ENCODE measurements around the gene MT1G.
"Not testable (repeated sequence)": the region's sequence is repeated elsewhere in the genome, so short reads cannot be mapped to it uniquely, and the experiment has no call there.

The MT1G gene

DNA sequence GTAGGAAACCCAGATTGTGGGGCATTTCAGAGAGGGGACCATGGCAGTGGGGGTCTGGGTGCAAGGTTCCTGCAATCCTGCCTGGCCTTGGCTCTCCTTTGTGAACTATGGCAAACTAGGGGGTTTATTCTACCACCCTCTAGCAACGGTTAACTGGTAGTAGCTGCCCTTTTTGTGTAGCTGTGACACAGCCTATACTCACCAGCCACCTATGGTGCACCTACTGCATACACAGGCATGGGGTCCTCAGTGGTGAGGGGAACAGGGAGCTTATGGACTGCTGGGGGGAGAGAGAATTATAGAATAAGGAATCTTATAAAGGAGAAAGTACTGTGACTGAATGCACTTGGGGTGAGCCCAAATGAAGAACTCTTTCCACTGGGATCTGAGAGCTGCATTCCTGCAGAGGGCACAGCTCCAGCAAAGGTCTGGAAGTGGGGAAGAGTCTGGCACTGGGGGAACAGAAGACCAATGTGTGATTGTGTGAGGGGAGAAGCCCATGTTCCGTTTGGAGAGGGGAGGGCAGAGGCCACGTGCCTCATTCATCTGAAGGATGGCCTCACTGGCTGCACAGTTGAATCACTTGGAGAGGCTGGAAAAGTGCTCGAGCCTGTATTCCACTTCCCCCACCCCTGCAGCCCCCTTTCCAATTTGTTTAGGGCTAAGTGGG lies 16.5 kb upstream of the MT1G start:
- no peak for DNase-seq

- DNase-seq: no peak
These were observed 15.7 kb upstream of the MT1G start for GRCh38 chr16:56683424-56684172.

GRCh38 chr16:56682703-56683397 lies 15.0 kb upstream of the MT1G start:
- DNase-seq: no peak

- peak; percentile 76 for DNase-seq
These were observed 14.3 kb upstream of the MT1G start, which contains the start of gene MT1X for GRCh38 chr16:56681939-56682702. MT1X (plus strand) TSS chr16:56682470; CDS start chr16:56682541, 71 bp downstream.

DNA sequence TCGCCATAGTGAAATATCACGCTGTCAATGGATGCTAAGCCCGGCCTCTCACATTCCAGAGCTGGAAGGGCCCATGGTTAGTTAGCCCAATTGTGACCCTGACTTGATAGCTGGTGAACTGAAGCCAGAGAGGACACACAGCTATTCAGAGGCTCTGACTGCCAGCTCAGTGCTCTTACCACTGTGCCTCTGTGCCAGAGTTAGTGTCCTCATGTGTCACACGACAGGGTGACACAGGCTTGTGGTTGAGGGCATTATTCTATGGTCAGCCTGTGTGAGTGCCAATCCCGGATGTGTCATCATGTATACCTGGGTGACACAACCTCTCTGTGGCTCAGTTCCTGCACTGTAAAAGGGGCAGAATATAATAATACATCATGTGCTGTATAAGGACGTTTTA lies 12.0 kb upstream of the MT1G start:
- no peak for DNase-seq

DNA sequence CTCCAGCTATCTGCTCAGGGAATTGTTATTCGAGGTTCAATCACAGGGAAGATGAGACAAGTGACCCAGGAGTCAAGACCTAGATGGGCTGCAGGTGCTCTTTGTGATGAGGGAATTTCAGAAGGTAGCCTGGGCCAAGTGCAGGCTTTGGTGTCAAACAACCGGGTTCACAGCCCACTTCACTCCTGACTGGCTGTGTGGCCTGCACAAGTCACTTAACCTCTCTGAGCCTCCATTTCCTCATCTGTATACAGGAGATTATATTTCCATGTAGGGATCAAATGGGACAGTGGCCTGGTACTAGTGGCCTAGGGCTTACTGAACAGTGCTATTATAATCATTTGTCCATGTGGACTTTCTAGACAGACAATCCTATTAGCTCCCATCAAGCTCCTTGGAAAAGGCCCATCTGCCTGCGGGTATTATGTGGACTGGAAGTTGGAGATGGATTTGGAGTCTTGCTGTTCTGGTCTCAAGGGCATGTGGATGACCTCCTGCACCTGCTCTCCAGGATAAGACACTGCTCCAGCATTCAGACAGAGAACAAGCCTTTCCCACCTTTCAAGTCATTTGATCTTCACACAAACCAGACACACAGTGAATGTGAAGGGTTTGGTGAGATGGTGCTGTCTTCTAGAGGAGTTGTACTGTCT lies 11.3 kb upstream of the MT1G start:
- DNase-seq: no peak

GRCh38 chr16:56677474-56677873 lies 9.6 kb upstream of the MT1G start:
- DNase-seq: no peak

GRCh38 chr16:56675685-56676210 lies 7.9 kb upstream of the MT1G start:
- DNase-seq: peak; percentile 40

- not testable (repeated sequence) for DNase-seq
These were observed 6.7 kb upstream of the MT1G start for GRCh38 chr16:56674570-56674969.

GRCh38 chr16:56673921-56674320 lies 6.1 kb upstream of the MT1G start:
- DNase-seq: no peak

DNA sequence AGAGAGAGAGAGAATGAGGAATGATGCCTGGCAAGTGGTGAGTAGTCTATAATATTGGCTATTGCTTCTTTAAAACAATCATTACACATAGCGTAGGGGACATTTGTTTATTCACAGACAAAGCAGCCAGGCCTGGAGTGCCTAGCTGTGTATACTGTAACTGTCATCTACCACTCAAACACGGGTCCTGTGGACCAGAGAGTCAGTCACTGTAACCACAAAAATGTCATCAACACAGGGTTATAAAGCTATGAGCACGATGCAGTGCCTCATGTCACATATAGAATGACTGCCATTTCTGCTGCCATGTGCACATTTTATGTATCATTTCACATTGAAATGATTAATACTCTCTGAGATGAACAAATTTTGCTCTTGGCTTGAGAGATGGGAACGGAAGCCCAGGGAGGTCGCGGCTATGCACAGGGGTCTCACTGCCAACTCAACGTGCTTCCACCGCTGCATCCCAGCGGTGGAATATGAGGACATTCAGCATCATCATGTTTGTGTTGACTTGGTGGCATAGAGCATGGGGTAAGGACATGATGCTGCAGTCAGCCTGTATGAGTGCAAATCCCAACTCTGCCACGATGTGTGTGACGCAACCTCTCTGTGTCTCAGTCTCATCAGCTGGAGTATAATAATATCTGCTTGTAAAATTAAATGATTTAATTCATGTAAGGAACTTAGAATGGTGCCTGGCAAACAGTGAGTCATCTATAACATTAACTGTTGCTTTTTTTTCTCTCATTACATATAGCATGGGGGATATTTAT lies 5.1 kb upstream of the MT1G start:
- DNase-seq: no peak

- not testable (repeated sequence) for DNase-seq
These were observed 4.3 kb upstream of the MT1G start for GRCh38 chr16:56672171-56672570.

DNA sequence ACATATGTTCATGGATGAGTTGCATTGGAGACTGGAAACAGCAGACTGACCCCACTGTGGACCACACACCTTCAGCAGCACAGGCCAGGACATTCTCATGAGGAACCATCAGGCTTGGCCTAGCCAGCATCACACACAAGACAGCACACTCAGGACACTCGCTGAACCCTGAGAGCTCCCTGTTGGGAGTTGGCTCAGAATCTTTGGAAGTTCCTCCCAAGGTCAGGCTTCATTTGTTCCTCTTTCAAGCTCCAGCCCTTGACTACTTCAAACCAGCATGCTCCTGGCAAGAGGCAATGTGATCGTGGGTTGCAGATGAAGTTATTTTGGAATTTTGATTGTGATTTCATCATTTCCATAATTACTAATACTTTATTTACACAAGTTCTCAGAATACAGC lies 3.8 kb upstream of the MT1G start:
- DNase-seq: not testable (repeated sequence)

- no peak for DNase-seq
These were observed 2.7 kb upstream of the MT1G start for GRCh38 chr16:56670620-56670934.

DNA sequence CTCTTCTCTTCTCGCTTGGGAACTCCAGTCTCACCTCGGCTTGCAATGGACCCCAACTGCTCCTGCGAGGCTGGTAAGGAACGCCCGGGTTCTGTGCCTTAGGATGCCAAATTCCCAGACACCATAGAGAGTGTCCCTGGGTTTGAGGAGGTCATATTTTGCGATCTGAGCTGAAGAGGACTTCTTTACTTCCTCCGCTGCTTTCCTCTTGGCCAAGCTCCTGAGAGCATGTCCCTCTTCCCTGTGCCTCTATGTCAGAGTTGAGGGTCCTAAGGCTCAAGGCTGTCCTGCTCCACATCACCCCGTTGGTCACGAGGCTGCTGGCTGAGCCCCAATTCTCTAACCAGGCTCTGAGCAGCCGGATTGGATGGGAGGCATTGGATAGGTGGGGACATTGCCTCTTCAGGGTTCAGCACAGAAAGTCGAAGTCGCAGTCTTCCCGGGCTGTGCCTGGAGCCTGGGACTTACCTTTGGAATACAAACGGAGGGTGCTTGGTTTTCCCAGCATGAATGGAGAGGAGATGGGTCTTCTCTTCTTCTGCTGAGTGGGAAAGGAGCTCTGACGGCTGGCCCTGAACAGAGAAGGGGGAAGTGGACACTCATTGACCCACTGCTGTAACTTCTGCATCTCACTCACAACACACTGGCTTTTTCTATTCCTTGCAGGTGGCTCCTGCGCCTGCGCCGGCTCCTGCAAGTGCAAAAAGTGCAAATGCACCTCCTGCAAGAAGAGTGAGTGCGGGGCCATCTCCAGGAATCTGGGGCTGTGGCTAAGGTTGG lies 2.2 kb upstream of the MT1G start:
- no peak for DNase-seq

DNA sequence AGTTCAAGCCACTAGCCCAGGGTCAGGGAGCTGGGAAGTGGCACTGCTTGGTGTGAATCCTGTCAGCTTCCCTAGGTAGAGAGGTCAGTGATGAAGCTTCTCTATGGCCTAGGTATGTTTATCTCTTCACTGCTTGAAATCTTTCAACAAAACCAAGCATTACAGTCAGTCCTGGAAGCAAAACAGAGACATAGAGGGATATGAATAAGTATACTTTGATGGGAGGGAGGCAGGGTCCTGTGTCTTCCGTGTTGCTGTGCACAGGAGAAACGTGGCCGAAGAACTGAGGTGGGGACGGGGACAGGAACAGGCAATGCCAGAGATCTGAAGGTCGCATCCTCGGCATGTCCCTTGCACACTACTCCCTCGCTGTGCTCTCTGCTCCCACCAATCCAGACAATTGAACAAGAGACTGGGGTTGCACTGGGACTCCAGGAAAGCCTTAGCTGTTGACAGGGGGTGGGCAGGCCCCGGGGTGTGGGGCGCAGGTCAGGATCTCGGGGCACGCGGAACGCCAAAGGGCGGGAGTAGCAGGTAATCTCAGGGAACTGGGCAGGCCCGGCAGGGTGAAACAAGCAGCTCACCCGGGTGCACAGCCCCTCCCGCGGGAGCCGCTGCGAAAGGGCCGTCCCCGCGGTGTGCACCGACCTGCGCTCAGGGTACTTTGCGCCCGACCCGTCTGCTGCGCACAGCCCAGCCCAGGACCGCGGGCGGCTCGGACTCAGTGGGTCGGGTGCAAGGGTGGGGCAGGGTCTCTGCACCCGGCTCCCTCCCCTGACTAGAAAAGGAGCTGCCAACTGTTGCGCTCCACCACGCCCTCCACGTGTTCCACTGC lies 1.4 kb upstream of the MT1G start, which contains the start of gene MT1H:
TSS of gene MT1H (plus strand) at position 810 of the 835 bp plus-strand sequence. CDS start 71 bp downstream, outside the sequence.
- no peak for DNase-seq

- DNase-seq: not testable (repeated sequence)
These were observed 2.3 kb downstream of the MT1G start for GRCh38 chr16:56665286-56666261.

DNA sequence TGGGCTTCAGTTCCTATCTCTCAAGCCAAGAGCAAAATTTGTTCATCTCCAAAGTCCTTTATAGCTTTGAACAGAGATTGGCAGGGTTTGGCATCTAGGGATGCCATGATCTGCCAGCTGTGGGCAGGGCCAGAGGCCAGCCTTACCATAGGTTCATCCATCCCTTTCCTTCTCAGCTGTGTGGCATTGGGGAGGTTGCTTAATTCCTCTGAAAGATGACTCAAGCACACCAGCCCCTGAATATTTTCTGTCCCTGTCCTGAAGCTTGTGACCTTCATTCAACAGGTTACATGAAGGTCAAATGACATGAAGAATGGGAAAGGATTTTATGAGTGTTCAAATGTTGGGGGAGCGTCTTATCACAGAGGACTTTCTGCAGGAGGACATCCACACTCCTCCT lies 3.4 kb downstream of the MT1G start:
- DNase-seq: no peak

All from activated T-cell treated with anti-CD3 and anti-CD28 coated beads for 4 hours (primary cell).